HFF-Myc (cell line): ENCODE data around the gene UPK2.

Source experiments
- DNase-seq: peaks from one replicate; pipeline ENCODE4 v3.0.0-alpha.2; 2011; ENCODE audit warnings: low read depth; ENCODE audit errors: extremely low read depth
- H3K4me3 ChIP-seq: replicated peaks from 2 replicates; pipeline ENCODE4 v1.5.1; 2011; ENCODE audit warnings: low read depth, mild to moderate bottlenecking, control low read depth, low read length
- CTCF ChIP-seq: IDR thresholded peaks from 2 replicates; pipeline ENCODE4 v1.5.1; 2012; ENCODE audit warnings: mild to moderate bottlenecking, low read depth, low read length, control low read depth; ENCODE audit errors: missing control alignments

UPK2 gene

GRCh38 chr11:118918128-118918685 is 37.9 kb upstream of the UPK2 start:
- no peak for TF ChIP-seq CTCF
- H3K4me3 ChIP-seq, result peak overlapping the region; percentile 34
- no peak for DNase-seq

- DNase-seq, result no peak
- TF ChIP-seq CTCF, result no peak
- peak overlapping the region; percentile 35 for H3K4me3 ChIP-seq
Observed at GRCh38 chr11:118918686-118919280, 37.3 kb upstream of the UPK2 start.

- H3K4me3 ChIP-seq, result peak overlapping the region; percentile 98
- DNase-seq, result no peak
- no peak for TF ChIP-seq CTCF
Observed at GRCh38 chr11:118921121-118921928, 34.8 kb upstream of the UPK2 start.

- peak overlapping the region; percentile 98 for H3K4me3 ChIP-seq
- DNase-seq, result no peak
- no peak for TF ChIP-seq CTCF
Observed at GRCh38 chr11:118921929-118922744, 34.0 kb upstream of the UPK2 start.

GRCh38 chr11:118922745-118923627 is 33.1 kb upstream of the UPK2 start:
- TF ChIP-seq CTCF, result no peak
- H3K4me3 ChIP-seq, result peak overlapping the region; percentile 98
- no peak for DNase-seq
